ENCODE measurements around the gene HTR4. TPM values are rescaled to one million over a fixed set of nuclear protein-coding genes. Genes with fewer than 3 reads are reported as not detected.

The HTR4 gene
- total RNA-seq, 4 donors from 2014 or later: 0.25 to 1.2 (median 1.0) TPM; not detected in 1

GRCh38 chr5:148585988-148586387 is 68.3 kb downstream of the HTR4 start:
- TF ChIP-seq CTCF (IDR thresholded peaks at IDR 0.05) (no peak), POLR2A (IDR thresholded peaks at IDR 0.05) (no peak)
- H3K4me3 ChIP-seq (ENCODE audit: low read depth, poor library complexity, severe bottlenecking): no peak overlapping the region
- no peak for DNase-seq (ENCODE audit: low spot score in 2 of 2)
- intact Hi-C loops (cut with DNase I; ENCODE audit: low total_unique reads): no loop called here

GRCh38 chr5:148584103-148584502 is 70.2 kb downstream of the HTR4 start:
- intact Hi-C loops (cut with DNase I; ENCODE audit: low total_unique reads): no loop called here
- no peak for DNase-seq (ENCODE audit: low spot score in 2 of 2)
- H3K4me3 ChIP-seq (ENCODE audit: low read depth, poor library complexity, severe bottlenecking): no peak overlapping the region
- TF ChIP-seq POLR2A (IDR thresholded peaks at IDR 0.05): no peak
- no peak for TF ChIP-seq CTCF (IDR thresholded peaks at IDR 0.05)

GRCh38 chr5:148583421-148583965 is 70.8 kb downstream of the HTR4 start:
- no peak for TF ChIP-seq CTCF (IDR thresholded peaks at IDR 0.05)
- no peak for TF ChIP-seq POLR2A (IDR thresholded peaks at IDR 0.05)
- no peak for DNase-seq (ENCODE audit: low spot score in 2 of 2)
- intact Hi-C loops (cut with DNase I; ENCODE audit: low total_unique reads): no loop called here
- WGBS, 2 donors: 82 to 86% methylated on average over 2 of the region's 2 CpGs
- H3K4me3 ChIP-seq (ENCODE audit: low read depth, poor library complexity, severe bottlenecking): no peak overlapping the region

GRCh38 chr5:148574167-148574566 is 80.2 kb downstream of the HTR4 start:
- WGBS, 2 donors: 67 to 74% methylated on average over 4 of the region's 4 CpGs
- H3K4me3 ChIP-seq (ENCODE audit: low read depth, poor library complexity, severe bottlenecking): no peak overlapping the region
- intact Hi-C loops (cut with DNase I; ENCODE audit: low total_unique reads): no loop called here
- TF ChIP-seq CTCF (IDR thresholded peaks at IDR 0.05) (no peak), POLR2A (IDR thresholded peaks at IDR 0.05) (no peak)
- no peak for DNase-seq (ENCODE audit: low spot score in 2 of 2)

- DNase-seq (ENCODE audit: low spot score in 2 of 2): no peak
- TF ChIP-seq CTCF (IDR thresholded peaks at IDR 0.05) (no peak), POLR2A (IDR thresholded peaks at IDR 0.05) (no peak)
- no peak overlapping the region for H3K4me3 ChIP-seq (ENCODE audit: low read depth, poor library complexity, severe bottlenecking)
- 51 to 60% methylated on average over 1 of the region's 1 CpG for WGBS, 2 donors
- intact Hi-C loops (cut with DNase I; ENCODE audit: low total_unique reads): no loop called here
These were observed 81.0 kb downstream of the HTR4 start for GRCh38 chr5:148573374-148573773.

GRCh38 chr5:148569948-148570347 is 84.4 kb downstream of the HTR4 start:
- no peak overlapping the region for H3K4me3 ChIP-seq (ENCODE audit: low read depth, poor library complexity, severe bottlenecking)
- no peak for DNase-seq (ENCODE audit: low spot score in 2 of 2)
- no peak for TF ChIP-seq POLR2A (IDR thresholded peaks at IDR 0.05)
- no peak for TF ChIP-seq CTCF (IDR thresholded peaks at IDR 0.05)
- intact Hi-C loops (cut with DNase I; ENCODE audit: low total_unique reads): no loop called here

All from lower leg skin (tissue), 4 donors.